Parathyroid adenoma (tissue), 2 donors: ENCODE measurements around the gene AKR1E2.

ENCODE experiments used
- H2AFZ ChIP-seq: fragments of 300-600 bp; sonication (generic); one replicate; pipeline ENCODE4 v1.7.0; 2017; ENCODE audit warnings: antibody characterized with exemption, mild to moderate bottlenecking
- H3K27ac ChIP-seq: fragments of 300-600 bp; sonication (generic); one replicate; pipeline ENCODE4 v1.7.0; 2017
- H3K27me3 ChIP-seq: fragments of 300-600 bp; sonication (generic); one replicate; pipeline ENCODE4 v1.7.0; 2017; ENCODE audit warnings: low read length; ENCODE audit not compliant: control insufficient read depth, insufficient read depth
- H3K36me3 ChIP-seq: fragments of 300-600 bp; sonication (generic); one replicate; pipeline ENCODE4 v1.7.0; 2017; ENCODE audit warnings: low read length; ENCODE audit not compliant: control insufficient read depth, insufficient read depth
- H3K4me1 ChIP-seq: fragments of 300-600 bp; sonication (generic); one replicate; pipeline ENCODE4 v1.7.0; 2017; ENCODE audit warnings: control low read depth
- H3K4me2 ChIP-seq: fragments of 300-600 bp; sonication (generic); one replicate; pipeline ENCODE4 v1.7.0; 2017; ENCODE audit warnings: low read length
- H3K4me3 ChIP-seq: fragments of 300-600 bp; sonication (generic); one replicate; pipeline ENCODE4 v1.7.0; 2017; ENCODE audit warnings: low read depth, low read length
- H3K79me2 ChIP-seq: fragments of 300-600 bp; sonication (generic); one replicate; pipeline ENCODE4 v1.7.0; 2017; ENCODE audit warnings: control low read depth
- H3K9ac ChIP-seq: fragments of 300-600 bp; sonication (generic); one replicate; pipeline ENCODE4 v1.7.0; 2017; ENCODE audit warnings: mild to moderate bottlenecking
- H3K9me3 ChIP-seq: fragments of 300-600 bp; sonication (generic); one replicate; pipeline ENCODE4 v1.7.0; 2017; ENCODE audit warnings: low read length; ENCODE audit not compliant: control insufficient read depth
- TF ChIP-seq, protein P1 (sequence below): fragments of 300-600 bp; sonication (generic); IDR thresholded peaks from one replicate; pipeline ENCODE4 v1.7.0; 2017; ENCODE audit warnings: antibody characterized with exemption, mild to moderate bottlenecking
- donor health status: primary hyperparathyroidism.

The AKR1E2 gene

DNA sequence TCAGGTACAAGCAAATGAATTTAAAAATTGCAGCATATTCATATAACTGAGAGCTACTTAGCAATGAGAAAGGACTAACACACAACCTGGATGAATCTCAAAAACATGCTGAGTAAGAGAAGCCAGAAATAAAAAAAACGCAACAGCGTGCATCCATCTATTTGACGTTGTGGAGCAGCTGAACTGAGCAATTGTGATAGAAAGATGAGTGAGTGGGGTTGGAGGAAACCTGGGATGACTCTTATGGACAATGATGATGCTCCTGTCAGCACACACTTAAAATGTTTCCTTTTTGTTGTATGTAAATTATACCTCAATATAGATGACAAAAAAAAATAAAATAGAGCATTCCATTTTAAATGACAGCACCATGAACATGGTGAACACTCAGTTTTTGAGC is 36.0 kb upstream of the AKR1E2 start:
- TF ChIP-seq, protein P1, sequence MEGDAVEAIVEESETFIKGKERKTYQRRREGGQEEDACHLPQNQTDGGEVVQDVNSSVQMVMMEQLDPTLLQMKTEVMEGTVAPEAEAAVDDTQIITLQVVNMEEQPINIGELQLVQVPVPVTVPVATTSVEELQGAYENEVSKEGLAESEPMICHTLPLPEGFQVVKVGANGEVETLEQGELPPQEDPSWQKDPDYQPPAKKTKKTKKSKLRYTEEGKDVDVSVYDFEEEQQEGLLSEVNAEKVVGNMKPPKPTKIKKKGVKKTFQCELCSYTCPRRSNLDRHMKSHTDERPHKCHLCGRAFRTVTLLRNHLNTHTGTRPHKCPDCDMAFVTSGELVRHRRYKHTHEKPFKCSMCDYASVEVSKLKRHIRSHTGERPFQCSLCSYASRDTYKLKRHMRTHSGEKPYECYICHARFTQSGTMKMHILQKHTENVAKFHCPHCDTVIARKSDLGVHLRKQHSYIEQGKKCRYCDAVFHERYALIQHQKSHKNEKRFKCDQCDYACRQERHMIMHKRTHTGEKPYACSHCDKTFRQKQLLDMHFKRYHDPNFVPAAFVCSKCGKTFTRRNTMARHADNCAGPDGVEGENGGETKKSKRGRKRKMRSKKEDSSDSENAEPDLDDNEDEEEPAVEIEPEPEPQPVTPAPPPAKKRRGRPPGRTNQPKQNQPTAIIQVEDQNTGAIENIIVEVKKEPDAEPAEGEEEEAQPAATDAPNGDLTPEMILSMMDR = no peak
- no peaks in the 10 kb centered on the region for H3K4me1 ChIP-seq
- no peak overlapping the region for H3K4me2 ChIP-seq
- H3K27me3 ChIP-seq = no peaks in the 10 kb centered on the region
- H3K79me2 ChIP-seq = no peaks in the 10 kb centered on the region
- no peak overlapping the region for H2AFZ ChIP-seq
- H3K36me3 ChIP-seq = no peaks in the 10 kb centered on the region
- H3K9me3 ChIP-seq = no peaks in the 10 kb centered on the region
- no peak overlapping the region for H3K9ac ChIP-seq
- H3K4me3 ChIP-seq = no peak overlapping the region
- H3K27ac ChIP-seq = no peak overlapping the region

- no peak overlapping the region for H3K9ac ChIP-seq
- no peak overlapping the region for H3K27ac ChIP-seq
- H3K4me2 ChIP-seq = no peak overlapping the region
- TF ChIP-seq, protein P1 = no peak
- H3K4me1 ChIP-seq = no peaks in the 10 kb centered on the region
- no peaks in the 10 kb centered on the region for H3K9me3 ChIP-seq
- no peaks in the 10 kb centered on the region for H3K27me3 ChIP-seq
- no peak overlapping the region for H2AFZ ChIP-seq
- H3K36me3 ChIP-seq = no peaks in the 10 kb centered on the region
- no peak overlapping the region for H3K4me3 ChIP-seq
- no peaks in the 10 kb centered on the region for H3K79me2 ChIP-seq
Measured at GRCh38 chr10:4790922-4791321, 35.1 kb upstream of the AKR1E2 start.

GRCh38 chr10:4792381-4792780 is 33.6 kb upstream of the AKR1E2 start:
- Histone ChIP-seq H3K9me3 (no peaks in the 10 kb centered on the region), H3K79me2 (no peaks in the 10 kb centered on the region), H3K4me3 (no peak overlapping the region), H3K9ac (no peak overlapping the region), H3K4me2 (no peak overlapping the region), H3K4me1 (no peaks in the 10 kb centered on the region), H2AFZ (no peak overlapping the region), H3K27ac (no peak overlapping the region), H3K36me3 (no peaks in the 10 kb centered on the region), H3K27me3 (no peaks in the 10 kb centered on the region)
- TF ChIP-seq, protein P1 = no peak

DNA sequence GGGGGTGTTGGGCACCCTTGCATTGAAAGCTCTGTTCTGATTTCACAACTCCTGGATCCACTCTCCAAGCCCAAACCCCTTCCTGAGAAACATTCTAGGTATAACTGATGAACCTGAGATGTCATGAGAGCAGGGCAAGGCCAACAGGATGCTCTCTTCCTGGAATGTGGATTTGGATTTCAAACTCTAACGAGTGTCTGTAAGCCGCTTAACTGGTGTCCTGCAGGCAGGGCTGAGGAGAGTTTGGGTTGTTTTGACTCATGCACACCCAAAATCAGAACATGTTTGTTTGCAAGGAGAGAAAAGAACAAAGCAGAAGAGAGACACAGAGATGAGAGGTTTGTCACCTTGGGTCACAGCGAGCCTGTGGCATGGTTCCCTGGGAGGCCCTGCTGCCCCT is 24.6 kb upstream of the AKR1E2 start:
- no peaks in the 10 kb centered on the region for H3K36me3 ChIP-seq

More for the DNA sequence above, 24.6 kb upstream of the AKR1E2 start:
- no peaks in the 10 kb centered on the region for H3K4me1 ChIP-seq
- H3K9ac ChIP-seq = no peak overlapping the region
- no peak overlapping the region for H2AFZ ChIP-seq
- no peak overlapping the region for H3K4me3 ChIP-seq
- no peaks in the 10 kb centered on the region for H3K79me2 ChIP-seq
- H3K27ac ChIP-seq = no peak overlapping the region
- no peaks in the 10 kb centered on the region for H3K27me3 ChIP-seq
- TF ChIP-seq, protein P1 = no peak
- no peaks in the 10 kb centered on the region for H3K9me3 ChIP-seq
- no peak overlapping the region for H3K4me2 ChIP-seq
